Fibroblast of skin of left biceps (primary cell): ENCODE data around the gene TUB.

Experiments used
- DNase-seq, 2 experiments: peaks; one replicate each; pipeline ENCODE4 v3.0.0-alpha.2; 2013; ENCODE audit warnings: low read depth in 2 of 2

The TUB gene, protein sequence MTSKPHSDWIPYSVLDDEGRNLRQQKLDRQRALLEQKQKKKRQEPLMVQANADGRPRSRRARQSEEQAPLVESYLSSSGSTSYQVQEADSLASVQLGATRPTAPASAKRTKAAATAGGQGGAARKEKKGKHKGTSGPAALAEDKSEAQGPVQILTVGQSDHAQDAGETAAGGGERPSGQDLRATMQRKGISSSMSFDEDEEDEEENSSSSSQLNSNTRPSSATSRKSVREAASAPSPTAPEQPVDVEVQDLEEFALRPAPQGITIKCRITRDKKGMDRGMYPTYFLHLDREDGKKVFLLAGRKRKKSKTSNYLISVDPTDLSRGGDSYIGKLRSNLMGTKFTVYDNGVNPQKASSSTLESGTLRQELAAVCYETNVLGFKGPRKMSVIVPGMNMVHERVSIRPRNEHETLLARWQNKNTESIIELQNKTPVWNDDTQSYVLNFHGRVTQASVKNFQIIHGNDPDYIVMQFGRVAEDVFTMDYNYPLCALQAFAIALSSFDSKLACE

DNA sequence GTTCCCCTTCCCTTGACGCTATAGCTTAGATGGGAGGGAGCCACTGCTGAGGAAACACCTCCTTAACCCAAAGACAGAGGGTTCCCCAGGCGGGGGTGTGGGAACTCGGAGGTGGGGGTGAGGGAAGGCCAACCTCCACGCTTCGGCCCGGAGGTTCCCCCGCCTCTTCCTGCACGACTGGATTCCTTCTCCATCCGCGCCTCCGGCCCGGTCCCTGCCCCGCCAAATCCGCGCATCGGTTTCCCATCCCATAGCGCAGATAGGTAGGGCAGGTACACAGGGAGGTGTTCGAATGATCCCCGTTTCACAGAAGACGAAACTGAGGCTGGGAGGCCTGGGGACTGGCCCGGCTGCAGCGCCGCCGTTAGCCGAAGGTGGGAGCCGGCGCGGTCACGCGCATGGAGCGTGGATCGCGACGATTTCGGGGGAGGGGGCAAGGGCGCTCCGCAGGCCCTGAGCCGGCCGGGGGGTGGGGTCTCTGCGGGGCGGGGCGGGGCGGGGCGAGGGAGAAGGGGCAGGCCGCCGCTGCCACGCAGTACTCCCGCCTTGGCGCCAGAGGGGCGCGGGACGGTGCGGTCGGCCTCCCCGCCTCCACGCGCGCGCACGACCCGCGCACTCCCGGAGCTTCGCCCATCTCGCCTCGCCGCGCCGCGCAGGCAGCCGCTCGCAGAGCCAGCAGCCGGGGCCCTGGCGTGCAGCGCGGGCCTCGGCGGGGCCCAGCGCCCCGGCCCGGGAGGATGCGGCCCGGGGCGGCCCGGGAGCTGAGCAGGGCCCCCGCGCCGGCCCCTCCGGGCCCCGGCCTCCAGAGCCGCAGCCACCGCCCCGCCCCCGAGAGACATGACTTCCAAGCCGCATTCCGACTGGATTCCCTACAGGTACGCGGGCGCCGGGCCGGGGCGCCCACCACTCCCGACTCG is at the start of gene TUB:
TUB (plus strand) TSS at position 538 of the 917 bp plus-strand sequence; CDS start at position 838, 300 bp downstream.
- no peak for DNase-seq

DNA sequence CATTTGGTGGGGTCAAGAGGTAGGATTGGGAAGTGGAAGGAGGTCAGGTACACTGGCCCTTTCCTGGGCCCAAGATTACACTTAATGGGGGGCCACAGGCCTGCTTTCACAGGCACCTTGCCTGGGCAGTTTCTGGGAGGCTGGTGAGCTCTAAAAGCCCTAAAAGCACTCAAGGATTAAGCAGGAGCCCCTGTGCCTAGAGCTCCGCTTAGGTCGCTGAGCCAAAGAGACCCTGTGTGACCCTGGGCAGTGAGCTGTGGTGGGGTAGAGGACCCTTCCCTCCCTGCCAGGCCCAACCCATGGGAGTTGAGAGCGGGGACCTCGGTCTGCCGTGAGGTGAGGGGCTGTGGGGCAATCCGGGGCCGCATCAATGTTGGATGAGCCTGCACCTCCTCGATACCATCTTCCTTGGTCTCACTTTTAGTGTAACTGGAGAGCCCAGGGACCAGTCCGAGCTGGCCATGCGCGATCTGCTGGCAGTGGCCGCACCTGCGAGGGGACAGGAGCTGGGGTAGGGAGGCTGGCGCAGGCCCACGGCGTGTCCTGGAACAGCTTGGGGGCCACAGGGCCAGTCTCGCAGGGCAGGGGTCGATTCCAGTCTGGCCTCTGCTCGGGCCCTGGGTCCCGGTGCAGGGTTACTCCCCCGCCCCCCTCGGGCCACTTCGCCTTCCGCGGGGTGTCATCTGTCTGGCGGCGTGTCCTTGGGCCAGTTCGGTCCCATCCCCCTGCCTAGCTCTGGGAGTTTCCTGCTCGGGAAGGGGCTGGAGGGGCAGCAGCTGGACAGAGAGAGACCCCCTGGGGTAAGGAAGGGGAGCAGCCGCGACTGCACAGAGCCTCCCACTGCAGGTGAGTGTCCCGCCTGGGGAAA is 49.5 kb upstream of the TUB start:
- no peak for DNase-seq

DNA sequence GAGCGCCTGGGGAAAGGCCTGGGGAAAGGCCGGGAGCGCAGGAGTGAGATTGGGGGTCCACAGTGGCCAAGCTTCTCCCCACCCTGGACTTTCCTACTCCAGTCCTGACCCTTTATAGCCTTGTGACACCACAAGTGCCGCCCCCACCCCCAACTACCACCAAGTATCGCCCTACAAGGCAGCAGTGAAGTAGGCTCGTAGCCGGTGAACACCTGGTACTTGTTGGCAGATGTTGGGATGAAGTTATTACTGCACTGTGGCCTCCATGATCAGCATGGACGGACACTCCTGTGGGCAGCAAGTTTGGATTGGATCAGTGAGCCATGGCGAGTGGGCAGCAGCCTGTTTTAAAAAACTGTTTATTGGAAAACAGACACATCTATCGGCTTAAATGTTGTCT is 48.9 kb upstream of the TUB start:
- DNase-seq = no peak

DNA sequence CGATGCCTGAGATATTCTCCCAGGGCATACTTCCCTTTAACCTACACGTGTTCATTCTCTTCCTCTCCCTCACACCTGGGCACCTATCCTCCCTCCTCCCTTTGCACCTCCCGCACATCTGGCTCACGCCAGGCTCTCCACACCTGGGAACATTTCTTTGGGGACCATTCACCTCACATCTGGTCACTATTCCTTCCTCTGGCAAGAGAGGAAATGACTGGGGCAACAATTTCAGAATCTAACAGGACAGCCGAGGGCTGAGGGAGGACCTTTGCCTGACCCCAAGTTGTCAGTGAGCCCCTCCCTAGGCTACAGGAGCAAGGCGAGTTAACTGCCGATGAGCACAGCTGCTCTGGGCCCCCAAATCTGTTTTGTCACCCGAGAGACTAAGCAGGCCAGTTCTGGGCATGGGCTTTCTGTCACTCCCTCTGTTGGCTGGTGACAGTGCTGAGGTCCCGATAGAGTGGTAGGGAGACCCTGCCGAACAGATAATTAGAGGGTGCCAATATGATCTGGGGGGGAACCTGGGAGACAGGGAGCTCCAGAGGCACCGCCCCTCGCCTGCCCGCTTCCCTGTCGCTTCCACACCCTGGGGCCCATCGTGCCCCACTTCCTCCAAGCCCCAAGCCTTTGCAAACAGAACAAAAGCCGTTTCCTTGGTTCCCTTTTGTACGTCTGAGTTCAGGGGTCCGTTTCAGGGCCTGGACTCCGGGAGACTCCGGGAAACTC is 48.3 kb upstream of the TUB start:
- DNase-seq = no peak

DNA sequence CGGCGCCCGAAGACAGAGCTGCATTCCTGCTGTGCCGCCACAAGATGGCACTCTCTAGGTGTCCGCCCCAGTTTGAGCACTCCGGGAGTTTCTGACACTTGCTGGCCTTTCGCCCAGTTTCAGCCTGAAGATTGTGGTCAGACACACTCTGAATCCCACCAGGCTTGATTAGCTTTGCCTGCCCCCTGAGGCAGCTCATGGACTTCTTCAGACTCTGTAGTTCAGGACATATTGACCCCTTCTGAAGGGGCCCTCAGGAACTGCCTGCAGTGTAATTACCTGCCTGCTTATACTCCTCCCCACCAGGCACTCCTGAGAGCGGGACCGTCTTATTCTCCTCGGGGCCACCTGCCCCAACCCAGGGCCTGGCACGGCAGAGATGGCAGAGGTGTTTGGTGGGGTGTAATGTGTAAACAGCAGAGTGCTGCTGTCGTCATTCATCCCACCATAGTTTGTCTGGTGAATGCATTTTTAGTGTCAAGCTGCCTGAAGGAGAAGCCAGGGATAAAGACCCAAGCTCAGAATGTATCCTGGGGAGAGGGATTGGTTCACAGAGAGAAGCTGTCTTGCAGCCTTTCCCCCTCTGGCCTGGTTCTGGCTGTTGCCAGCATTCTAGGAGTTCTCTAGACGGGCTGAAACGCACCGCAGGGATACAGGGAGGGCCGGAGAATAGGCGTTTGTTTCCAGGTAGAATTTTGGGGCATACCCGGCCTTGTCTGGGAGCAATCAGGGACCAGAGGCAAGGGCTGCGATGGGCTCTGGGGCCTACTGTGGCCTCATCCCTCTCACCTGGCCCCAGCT is 47.5 kb upstream of the TUB start:
- peak; percentile 61 to 64 for DNase-seq

DNA sequence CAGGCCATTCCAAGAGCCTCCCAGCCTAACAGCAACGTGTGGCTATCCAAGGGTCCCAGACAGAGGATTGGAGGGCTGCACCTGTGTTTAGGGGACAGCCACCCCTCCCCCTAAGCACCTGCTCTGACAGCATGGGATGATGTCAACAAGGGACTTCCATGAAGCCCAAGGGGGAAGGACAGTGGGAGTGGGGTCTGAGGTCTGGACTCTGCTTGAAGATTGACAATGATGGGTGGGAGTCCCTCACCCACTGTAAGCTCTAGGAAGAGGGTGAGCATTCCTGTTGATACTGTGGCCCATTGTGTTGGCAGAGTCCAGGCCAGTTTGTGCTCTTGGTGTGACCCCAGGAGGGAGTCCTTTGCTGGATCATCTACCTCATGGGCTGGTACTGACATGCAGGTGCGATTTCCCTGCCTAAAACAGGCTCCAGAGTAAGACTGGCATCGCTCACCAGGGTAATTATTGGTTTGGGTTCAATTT is 46.9 kb upstream of the TUB start:
- no peak for DNase-seq

DNA sequence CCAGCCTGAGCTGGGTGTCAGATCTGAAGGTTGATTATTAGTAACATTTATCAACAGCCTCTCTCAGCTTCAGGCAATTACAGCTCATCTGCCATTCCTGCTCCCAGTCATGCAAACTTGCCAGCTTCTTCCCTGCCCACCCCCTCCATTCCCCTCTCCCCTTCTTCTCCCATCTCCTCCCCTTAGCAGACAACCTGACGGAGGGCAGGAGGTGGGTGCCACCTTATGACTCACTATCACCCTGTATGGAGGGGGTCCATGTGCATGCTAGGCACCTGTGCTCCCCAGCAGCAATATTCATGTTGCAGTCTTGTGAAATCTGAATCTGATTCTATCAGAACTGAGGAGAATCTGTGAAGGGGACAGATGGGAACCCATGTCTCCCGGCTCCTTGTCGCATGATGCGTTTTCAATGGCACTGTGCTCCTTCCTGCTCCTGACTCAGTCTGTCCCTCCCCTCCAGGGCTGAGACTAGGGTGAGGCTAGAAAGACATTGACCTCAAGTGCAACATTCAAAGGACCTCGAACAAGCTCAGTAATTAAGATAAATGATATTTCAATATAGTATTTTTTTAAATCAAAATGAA is 46.3 kb upstream of the TUB start:
- no peak for DNase-seq

DNA sequence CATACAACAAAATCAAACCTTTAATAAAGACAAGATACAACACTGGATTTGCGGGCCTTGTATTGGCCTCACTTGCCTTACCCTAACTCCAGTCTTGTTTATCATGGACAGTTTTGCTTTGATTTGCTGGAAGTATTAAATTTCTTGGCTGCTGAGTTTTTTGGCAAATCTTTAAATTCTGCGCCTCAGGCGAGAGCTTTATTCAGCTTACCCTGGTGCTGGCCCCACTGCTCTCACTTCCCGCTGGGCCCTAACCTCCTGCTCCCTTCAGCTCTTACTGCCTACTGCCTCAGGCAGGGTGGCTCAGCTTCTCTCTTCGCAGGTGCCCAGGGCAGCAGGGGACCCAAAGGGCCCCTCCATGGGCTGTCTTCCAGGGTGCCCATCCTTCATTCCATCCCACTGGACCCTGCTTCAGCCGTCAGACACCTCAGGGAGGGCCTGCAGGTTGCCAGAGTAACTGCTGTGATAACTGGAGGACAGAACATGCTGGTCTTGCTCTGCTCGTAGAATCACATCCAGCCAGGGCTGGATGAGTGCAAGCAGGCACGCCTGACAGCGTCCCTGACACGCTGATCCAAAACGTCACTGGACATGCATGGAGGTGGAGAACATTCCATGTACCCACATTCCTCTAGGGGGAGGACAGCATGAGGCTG is 45.7 kb upstream of the TUB start:
- no peak for DNase-seq

DNA sequence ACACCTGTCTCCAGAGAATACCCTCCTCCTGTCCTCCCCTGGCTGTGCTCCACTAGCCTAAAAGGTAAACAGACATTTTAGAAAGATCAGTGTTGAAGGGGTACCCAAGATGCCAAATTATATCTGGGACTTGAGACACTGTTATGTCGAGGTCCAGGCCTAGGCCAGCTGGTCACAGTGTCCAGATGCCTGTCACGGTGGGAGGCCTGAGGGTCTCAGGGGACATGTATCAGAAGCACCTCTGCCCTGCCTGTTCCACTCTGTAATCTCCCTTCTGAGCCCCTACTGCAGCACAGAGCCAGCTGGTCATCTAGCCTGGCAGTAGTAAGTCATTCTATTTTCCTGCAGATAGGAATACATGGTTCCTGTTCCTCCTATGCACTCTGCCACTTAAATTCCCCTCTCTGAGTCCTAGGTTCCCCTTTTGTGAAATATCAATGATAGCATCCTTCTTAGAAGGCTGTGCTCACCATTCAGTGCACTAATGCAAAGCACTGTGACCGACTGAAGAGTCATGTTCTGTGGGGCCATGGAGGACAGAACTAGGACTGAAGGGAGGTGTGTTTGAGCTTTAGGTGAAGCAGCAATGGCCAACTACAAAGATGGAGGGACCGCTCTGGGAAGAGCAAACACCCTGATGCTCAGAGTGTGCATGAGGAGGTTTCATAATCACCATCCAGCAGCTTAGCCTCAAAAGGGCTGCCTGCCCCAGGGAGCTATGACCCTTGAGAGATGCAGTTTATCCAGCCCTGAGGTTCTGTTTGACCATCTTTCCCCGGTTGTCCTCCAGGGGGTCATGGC is 44.8 kb upstream of the TUB start:
- DNase-seq = no peak

DNA sequence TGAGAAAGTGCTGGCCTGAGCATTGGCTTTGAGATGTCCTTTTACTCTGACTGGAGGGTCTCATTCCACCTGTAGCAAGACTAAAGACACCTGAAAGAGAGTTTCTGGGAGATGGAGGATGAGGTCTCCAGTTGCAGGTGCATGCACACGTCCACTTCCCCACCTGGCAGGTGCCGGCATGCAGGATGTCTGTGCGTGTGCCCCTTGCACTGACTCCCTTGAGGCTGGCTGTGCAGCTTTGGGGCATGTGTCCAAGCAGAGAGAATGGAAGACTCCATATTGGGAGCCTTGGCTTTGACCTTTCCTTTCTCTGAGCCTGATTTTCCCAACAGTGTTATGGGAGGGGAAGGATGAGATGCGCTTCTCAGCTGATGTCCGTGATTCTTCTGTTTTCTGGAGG is 44.0 kb upstream of the TUB start:
- no peak for DNase-seq

DNA sequence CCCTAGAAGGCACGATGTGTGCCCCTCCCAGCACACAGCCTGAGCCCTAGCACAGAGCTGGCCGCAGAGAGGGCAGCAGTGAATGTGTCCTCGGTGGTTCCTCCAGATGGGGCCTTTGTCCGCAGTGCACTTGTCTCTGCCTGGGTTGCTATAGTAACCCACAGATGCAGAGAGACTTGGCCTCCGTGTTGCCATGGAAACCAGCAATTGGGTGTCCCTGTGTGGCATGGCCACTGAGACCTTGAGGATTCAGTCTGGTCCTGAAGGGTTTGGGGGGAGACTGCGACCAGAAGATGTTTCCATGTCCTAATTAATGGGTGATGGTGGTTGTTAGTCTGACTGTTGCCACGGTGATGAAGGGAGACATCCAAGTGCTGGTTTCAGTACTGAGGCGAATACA is 42.6 kb upstream of the TUB start:
- no peak for DNase-seq

DNA sequence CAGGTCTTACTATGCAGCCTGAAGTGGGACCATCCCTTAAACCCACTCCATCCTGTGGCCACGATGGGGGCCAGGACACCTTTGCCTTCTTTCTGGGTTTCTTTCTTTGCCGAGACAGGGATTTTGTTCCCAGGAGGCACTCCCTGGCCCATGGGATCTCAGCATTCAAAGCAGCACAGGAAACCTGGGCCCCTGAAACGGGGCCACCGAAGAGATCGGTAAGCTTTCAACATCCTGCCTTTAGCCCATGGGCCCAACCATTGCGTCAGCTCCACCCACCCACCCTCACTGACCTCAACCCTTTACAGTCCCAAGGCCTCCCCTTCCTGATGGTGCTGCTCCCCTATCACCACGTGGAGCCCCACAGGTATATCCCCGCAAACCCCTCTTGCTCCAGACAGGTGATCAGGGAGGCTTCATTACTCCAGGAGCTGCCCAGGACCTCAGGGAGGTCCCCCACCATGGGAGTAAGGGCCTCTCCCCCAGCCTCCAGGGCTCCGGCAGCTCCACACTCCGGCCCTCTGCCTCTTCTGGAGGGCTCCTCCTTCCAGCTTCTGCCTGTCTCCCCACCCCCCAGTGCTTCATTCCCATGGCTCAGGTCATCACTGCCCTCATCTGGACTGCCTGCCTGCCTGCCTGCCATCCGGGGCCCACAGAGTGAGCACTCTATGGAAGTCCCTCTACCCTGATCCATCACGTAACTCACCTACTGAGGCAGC is 42.0 kb upstream of the TUB start:
- no peak for DNase-seq

DNA sequence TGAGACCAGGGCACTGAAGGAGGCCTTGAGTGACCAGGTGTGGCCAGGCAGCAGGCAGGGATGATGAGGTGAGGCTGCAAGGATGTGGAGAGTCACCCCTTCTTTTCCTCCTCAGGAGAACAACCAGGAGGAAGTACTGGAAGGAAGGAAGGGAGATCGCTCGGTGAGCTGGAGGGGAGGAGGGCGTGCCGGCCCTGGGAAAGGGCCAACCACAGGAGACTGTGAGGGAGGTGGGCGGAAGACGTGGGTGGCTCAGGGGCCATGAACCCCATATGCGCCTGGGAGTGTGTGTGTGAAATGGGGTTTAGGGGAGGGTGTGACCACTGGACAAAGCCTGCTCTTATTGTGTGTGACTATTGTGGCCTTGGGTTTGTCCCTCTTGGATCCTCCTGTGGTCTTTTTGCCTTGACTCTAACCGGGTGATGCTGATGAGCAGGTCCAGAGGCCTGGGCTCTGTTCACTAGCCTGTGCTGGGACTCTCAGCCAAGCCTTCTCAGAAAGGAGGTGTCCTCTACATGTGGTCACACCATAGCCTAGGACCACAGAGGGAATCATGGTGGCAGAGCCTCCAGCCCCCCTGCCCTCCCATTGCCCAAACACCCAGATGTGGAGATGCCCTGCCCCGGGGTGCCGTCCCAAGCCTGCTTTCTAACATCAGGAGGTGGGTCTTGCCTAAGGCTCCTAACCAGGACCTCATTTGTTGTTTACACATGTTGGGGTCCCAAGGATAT is 41.3 kb upstream of the TUB start:
- no peak for DNase-seq

DNA sequence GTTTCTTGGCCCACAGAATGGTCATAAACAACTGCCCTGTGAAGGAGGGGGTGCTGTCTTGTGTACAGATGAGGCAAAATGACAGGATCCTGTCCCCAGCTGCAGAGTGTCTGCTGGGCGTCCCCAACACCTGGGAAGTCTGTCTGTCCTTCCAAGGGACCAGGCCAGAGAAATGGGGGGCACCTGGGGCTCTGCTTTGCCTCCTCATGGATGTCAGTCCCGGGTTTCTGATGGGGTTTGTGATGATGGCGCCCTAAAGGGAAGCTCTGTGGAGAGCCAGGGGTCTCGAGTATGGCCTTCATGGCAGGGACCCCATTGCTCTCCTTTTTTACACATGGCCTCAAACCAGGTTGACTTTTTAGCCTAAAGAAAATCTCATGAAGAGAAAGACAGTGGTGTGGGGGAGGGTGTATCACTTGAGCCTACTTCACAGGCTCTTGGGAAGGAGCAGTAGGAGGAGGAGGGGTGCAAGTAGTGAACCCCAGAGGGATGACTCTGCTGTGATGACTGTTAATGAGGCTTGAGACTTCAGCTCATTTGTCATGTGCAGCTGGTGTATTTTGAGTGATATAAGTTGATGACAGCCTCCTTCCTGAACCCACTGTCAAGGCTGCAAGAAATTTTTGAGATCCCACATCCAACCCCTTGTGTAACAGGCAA is 40.6 kb upstream of the TUB start:
- DNase-seq = no peak

DNA sequence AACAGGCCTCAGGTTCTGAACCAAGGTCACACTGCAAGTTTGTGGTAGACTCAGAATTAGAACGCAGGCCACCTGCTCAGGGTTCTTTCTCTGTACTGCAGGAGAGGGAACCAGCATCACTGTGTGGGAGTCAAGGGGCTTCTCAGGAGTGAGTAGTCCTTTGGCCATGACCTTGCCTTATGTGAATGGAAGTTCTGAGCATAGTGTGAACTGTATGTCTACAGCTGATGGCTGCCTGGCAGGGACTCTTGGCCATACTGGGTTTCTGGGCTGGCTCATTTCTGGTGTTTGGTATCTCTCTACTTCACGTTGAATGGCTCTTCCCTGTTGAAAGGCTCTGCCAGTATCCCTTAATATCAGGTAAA is 40.1 kb upstream of the TUB start:
- DNase-seq = no peak

DNA sequence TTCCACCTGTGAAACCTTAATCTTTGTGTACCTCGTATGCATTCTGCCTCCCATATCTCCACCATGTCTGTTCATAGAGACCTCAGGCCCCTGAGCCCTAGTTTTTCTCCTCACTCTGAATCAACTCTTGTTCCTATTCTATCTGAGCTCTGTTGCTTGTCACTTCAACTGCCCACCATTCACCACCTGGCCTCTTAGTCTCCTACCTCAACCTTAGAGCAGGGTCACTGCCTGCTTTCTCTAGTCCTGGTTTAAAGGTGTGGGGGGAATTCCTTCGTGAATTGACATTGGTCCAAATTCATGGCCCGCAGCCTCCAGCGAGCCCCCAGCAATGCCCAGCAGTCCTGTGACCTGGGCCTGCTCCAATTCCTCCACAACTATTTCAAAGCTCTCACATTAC is 39.4 kb upstream of the TUB start:
- no peak for DNase-seq
